CD4-positive, alpha-beta T cell treated with Interleukin-15 for 1 hour (primary cell): ENCODE results near the gene RNPEPL1.

ENCODE experiments used
- DNase-seq: peaks from one replicate; pipeline ENCODE4 v3.0.0-alpha.2; 2020

Gene RNPEPL1

GRCh38 chr2:240628507-240628807 is 60.2 kb downstream of the RNPEPL1 start:
- DNase-seq = no peak

- DNase-seq = no peak
Observed at GRCh38 chr2:240628808-240629618, 60.7 kb downstream of the RNPEPL1 start.

GRCh38 chr2:240629619-240629967 is 61.3 kb downstream of the RNPEPL1 start:
- no peak for DNase-seq

- DNase-seq = no peak
Observed at GRCh38 chr2:240629968-240630770, 61.9 kb downstream of the RNPEPL1 start.
